ENCODE measurements around the gene PDIA2. TPM values are rescaled to one million over a fixed set of nuclear protein-coding genes. Genes with fewer than 3 reads are reported as not detected.

PDIA2 gene
- total and polyA plus RNA-seq, 3 donors from 2014 or later, result 1.2 to 5.3 (median 2.6) TPM

DNA sequence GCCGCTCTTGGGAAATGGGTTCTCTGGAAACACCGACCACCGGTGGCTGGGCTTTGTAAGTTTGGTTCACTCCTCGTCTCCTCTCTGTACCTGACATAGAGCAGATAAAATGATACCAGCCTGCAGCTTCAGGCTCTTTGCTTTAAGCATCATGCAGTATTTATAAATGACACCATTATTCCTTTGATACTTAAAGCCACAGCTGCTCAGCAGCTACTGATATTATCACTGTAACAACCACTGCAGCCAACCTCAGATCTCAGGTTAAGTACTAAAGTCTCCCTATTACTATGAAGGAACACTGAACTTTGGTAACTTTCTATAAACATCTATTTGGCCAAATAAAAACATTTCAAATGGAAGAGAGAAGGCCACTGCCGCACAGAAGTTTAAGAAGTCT, 34.6 kb downstream of the PDIA2 start:
- Histone ChIP-seq H3K9me3 (no peaks in the 10 kb centered on the region), H3K27ac (no peak overlapping the region), H3K4me1 (no peaks in the 10 kb centered on the region), H3K27me3 (no peaks in the 10 kb centered on the region), H3K36me3 (ENCODE audit: low read depth, missing control alignments) (no peaks in the 10 kb centered on the region), H3K4me3 (no peak overlapping the region)
- intact Hi-C loops (cut with DNase I; ENCODE audit: low total_unique reads), result no loop called here
- 91 to 95% methylated on average over 5 of the region's 5 CpGs for WGBS, 2 donors
- no peak for DNase-seq
- TF ChIP-seq, protein P1, sequence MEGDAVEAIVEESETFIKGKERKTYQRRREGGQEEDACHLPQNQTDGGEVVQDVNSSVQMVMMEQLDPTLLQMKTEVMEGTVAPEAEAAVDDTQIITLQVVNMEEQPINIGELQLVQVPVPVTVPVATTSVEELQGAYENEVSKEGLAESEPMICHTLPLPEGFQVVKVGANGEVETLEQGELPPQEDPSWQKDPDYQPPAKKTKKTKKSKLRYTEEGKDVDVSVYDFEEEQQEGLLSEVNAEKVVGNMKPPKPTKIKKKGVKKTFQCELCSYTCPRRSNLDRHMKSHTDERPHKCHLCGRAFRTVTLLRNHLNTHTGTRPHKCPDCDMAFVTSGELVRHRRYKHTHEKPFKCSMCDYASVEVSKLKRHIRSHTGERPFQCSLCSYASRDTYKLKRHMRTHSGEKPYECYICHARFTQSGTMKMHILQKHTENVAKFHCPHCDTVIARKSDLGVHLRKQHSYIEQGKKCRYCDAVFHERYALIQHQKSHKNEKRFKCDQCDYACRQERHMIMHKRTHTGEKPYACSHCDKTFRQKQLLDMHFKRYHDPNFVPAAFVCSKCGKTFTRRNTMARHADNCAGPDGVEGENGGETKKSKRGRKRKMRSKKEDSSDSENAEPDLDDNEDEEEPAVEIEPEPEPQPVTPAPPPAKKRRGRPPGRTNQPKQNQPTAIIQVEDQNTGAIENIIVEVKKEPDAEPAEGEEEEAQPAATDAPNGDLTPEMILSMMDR (IDR thresholded peaks at IDR 0.05), result no peak
- TF ChIP-seq POLR2A (IDR thresholded peaks at IDR 0.05), result no peak

DNA sequence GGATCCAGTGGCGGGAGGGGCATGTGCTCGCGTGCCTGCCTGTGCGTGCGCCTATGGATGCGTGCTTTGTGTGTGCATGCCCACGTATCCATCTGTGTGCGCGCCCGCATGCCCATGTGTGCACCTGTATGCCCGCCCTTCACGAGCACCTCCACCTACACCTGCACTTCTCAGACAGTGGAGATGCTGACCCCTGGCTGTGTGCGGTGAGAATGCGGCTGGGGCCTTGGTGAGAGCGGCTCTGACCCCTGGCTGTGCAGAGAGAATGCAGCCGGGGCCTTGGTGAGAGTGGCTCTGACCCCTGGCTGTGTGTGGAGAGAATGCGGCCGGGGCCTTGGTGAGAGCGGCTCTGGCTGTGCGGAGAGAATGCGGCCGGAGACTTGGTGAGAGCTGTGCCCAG, 35.7 kb downstream of the PDIA2 start:
- Histone ChIP-seq H3K4me3 (no peak overlapping the region), H3K4me1 (no peaks in the 10 kb centered on the region), H3K27ac (no peak overlapping the region), H3K36me3 (ENCODE audit: low read depth, missing control alignments) (no peaks in the 10 kb centered on the region), H3K27me3 (no peaks in the 10 kb centered on the region), H3K9me3 (no peaks in the 10 kb centered on the region)
- no peak for DNase-seq
- TF ChIP-seq, protein P1 (IDR thresholded peaks at IDR 0.05), result no peak
- no peak for TF ChIP-seq POLR2A (IDR thresholded peaks at IDR 0.05)
- intact Hi-C loops (cut with DNase I; ENCODE audit: low total_unique reads), result no loop called here
- 87% methylated on average over 21 to 22 of the region's 22 CpGs for WGBS, 2 donors

DNA sequence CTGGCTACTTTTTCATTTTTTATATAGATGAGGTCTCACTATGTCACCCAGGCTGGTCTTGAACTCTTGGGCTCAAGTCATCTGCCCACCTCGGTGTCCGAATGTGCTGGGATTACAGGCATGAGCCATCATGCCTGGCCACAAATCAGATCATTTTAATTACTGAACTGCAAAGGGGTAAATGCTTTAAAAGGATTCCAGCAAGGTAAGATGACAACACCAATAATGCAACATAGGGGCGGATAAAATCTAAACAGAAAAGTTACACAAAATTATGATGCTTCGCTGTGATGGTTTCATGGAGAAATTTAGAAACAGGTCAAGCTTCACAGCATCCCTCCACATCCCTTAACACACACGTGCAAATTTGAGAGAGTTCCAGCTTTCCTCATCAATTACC, 37.2 kb downstream of the PDIA2 start:
- Histone ChIP-seq H3K4me1 (no peaks in the 10 kb centered on the region), H3K27ac (no peak overlapping the region), H3K36me3 (ENCODE audit: low read depth, missing control alignments) (no peaks in the 10 kb centered on the region), H3K27me3 (no peaks in the 10 kb centered on the region), H3K4me3 (no peak overlapping the region), H3K9me3 (no peaks in the 10 kb centered on the region)
- no peak for DNase-seq
- TF ChIP-seq, protein P1 (IDR thresholded peaks at IDR 0.05), result no peak
- TF ChIP-seq POLR2A (IDR thresholded peaks at IDR 0.05), result no peak
- intact Hi-C loops (cut with DNase I; ENCODE audit: low total_unique reads), result no loop called here
- WGBS, 2 donors, result 94 to 95% methylated on average over 5 of the region's 5 CpGs

DNA sequence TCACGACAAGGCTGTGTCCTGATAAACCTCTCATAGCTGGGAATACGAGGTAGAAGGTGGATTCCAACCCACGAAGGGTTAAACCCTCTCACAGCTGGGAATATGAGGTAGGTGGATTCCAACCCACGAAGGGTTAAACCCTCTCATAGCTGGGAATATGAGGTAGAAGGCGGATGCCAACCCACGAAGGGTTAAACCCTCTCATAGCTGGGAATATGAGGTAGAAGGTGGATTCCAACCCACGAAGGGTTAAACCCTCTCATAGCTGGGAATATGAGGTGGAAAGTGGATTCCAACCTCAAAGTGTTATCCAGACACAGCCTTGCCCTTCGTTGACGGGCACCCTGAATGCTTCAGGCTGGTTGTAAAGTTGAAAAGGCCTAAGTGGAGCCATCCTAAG, 38.6 kb downstream of the PDIA2 start:
- intact Hi-C loops (cut with DNase I; ENCODE audit: low total_unique reads), result no loop called here
- Histone ChIP-seq H3K36me3 (ENCODE audit: low read depth, missing control alignments) (no peaks in the 10 kb centered on the region), H3K27me3 (no peaks in the 10 kb centered on the region), H3K4me3 (no peak overlapping the region), H3K9me3 (no peaks in the 10 kb centered on the region), H3K27ac (no peak overlapping the region), H3K4me1 (no peaks in the 10 kb centered on the region)
- TF ChIP-seq, protein P1 (IDR thresholded peaks at IDR 0.05), result no peak
- no peak for TF ChIP-seq POLR2A (IDR thresholded peaks at IDR 0.05)
- 78 to 80% methylated on average over 9 of the region's 9 CpGs for WGBS, 2 donors
- no peak for DNase-seq

DNA sequence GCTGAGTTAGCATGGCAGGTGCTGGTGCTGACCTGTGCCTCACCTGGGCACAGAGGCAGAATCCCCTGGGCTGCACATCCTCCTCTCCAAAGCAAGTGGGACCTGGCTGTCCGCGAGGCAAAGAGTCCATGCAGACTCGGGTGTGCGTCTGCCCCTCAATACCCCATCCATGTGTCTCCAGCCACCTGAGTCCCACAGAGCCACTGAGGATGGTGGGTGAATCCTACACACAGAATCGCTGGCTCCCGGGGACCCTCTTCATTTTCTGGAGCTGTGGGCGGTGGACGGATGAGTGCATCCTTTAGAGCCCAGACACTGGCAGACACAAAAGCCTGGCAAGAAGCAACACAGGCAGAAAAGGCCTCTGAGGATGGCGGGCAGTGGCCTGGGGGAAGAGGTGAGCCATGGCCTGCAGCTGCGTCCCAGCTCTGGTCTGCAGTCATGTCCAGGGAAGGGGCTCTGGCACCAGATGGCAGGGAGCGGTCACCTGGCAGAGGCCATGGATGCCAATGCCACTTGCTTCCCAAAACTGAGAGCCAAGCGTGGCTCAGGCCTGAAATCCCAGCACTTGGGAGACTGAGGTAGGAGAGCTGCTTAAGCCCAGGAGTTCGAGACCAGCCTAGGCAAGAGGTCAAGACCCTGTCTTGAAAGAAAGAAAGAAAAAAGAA, 39.6 kb downstream of the PDIA2 start:
- no peak for DNase-seq
- intact Hi-C loops (cut with DNase I; ENCODE audit: low total_unique reads), result no loop called here

More for the DNA sequence above, 39.6 kb downstream of the PDIA2 start:
- no peaks in the 10 kb centered on the region for H3K9me3 ChIP-seq
- no peak overlapping the region for H3K4me3 ChIP-seq
- TF ChIP-seq, protein P1 (IDR thresholded peaks at IDR 0.05), result no peak
- no peak for TF ChIP-seq POLR2A (IDR thresholded peaks at IDR 0.05)
- H3K27ac ChIP-seq, result no peak overlapping the region
- H3K36me3 ChIP-seq (ENCODE audit: low read depth, missing control alignments), result no peaks in the 10 kb centered on the region
- WGBS, 2 donors, result 89 to 90% methylated on average over 12 to 13 of the region's 13 CpGs
- no peaks in the 10 kb centered on the region for H3K27me3 ChIP-seq
- H3K4me1 ChIP-seq, result no peaks in the 10 kb centered on the region

Measured in testis (tissue), 3 donors.